GM12878 (cell line): ENCODE measurements around the gene LPIN3. TPM values are rescaled to one million over a fixed set of nuclear protein-coding genes. Genes with fewer than 3 reads are reported as not detected.

Experiments used
- ATAC-seq: fragments of 200-7000 bp; cut with Tn5 transposase; 3 replicates; pipeline ENCODE4 v1.9.1; 2020; ENCODE audit warnings: mild to moderate bottlenecking, moderate library complexity
- BruUV-seq: library from RNA; stranded (reverse); fragments of 400-500 nt; replicated peaks from 2 replicates; lab custom pipeline; 2021; lab: Mats Ljungman, UMichigan
- CTCF ChIA-PET: fragments of 300-600 bp; sonication (Branson Sonifier 250); formaldehyde crosslinking; extraction: SDS; loops from one replicate; lab custom pipeline; 2021; ENCODE audit warnings: inconsistent platforms; lab: Yijun Ruan, JAX
- POLR2A ChIA-PET: fragments of 350-600 bp; formaldehyde crosslinking; extraction: SDS; loops from one replicate; lab custom pipeline; 2021; ENCODE audit warnings: inconsistent platforms; lab: Charles Lee
- RAD21 ChIA-PET: fragments of 300-600 bp; sonication (Branson Sonifier 250); formaldehyde crosslinking; loops from one replicate; lab custom pipeline; 2023; ENCODE audit warnings: antibody characterized with exemption; ENCODE audit not compliant: unreplicated experiment; lab: Charles Lee
- SMC1A ChIA-PET: fragments of 300-600 bp; sonication (Branson Sonifier 250); formaldehyde crosslinking; loops from one replicate; lab custom pipeline; 2023; ENCODE audit not compliant: unreplicated experiment, uncharacterized antibody; lab: Charles Lee
- DNase-seq: peaks from one replicate; pipeline ENCODE4 v3.0.0-alpha.2; 2011; ENCODE audit warnings: low read depth, low spot score
- FAIRE-seq: peaks from 3 replicates; lab custom pipeline; 2011; peaks lifted over from hg19 to GRCh38; lab: Jason Lieb, UNC
- H2AFZ ChIP-seq: 2 replicates; pipeline ENCODE4 v1.6.0; 2011; ENCODE audit warnings: low read depth, low read length, control low read depth; ENCODE audit not compliant: control insufficient read depth
- H3K27ac ChIP-seq: 2 replicates; pipeline ENCODE4 v1.5.1; 2011; ENCODE audit warnings: control low read depth; ENCODE audit not compliant: control insufficient read depth, insufficient read depth
- H3K27me3 ChIP-seq, 2 experiments: replicated peaks in 1 of 2; 2 replicates each; pipeline versions ENCODE4 v1.6.0 to v1.6.1; 2011; ENCODE audit warnings: low read length in 1 of 2; ENCODE audit not compliant: control insufficient read depth in 2 of 2, insufficient read depth in 2 of 2
- H3K36me3 ChIP-seq, 2 experiments: 2 replicates each; pipeline ENCODE4 v1.5.1; 2011; ENCODE audit warnings: low read length in 1 of 2; ENCODE audit not compliant: control insufficient read depth in 2 of 2, insufficient read depth in 2 of 2
- H3K4me1 ChIP-seq: 2 replicates; pipeline ENCODE4 v1.6.1; 2011; ENCODE audit warnings: mild to moderate bottlenecking, low read length, moderate library complexity, mixed read lengths; ENCODE audit not compliant: control insufficient read depth, insufficient read depth
- H3K4me2 ChIP-seq: 2 replicates; pipeline ENCODE4 v1.6.0; 2011; ENCODE audit warnings: control low read depth; ENCODE audit not compliant: control insufficient read depth, insufficient read depth
- H3K4me3 ChIP-seq: fragments of 200-600 bp; sonication (generic); 2 replicates; pipeline ENCODE4 v1.5.1; 2016
- H3K79me2 ChIP-seq: 2 replicates; pipeline ENCODE4 v1.6.0; 2011; ENCODE audit warnings: low read length; ENCODE audit not compliant: control insufficient read depth, insufficient read depth
- H3K9ac ChIP-seq: 2 replicates; pipeline ENCODE4 v1.8.0; 2011; ENCODE audit warnings: low read length, control low read depth, mixed read lengths; ENCODE audit not compliant: control insufficient read depth, insufficient read depth
- H3K9me3 ChIP-seq: replicated peaks from 3 replicates; pipeline ENCODE4 v1.5.1; 2011; ENCODE audit warnings: mild to moderate bottlenecking, low read length; ENCODE audit not compliant: control insufficient read depth, insufficient read depth
- H4K20me1 ChIP-seq: 2 replicates; pipeline ENCODE4 v1.6.0; 2011; ENCODE audit not compliant: control insufficient read depth, insufficient read depth
- BCL11A ChIP-seq: IDR thresholded peaks from 2 replicates; pipeline ENCODE4 v1.6.1; 2011; ENCODE audit warnings: low read depth, low read length
- BMI1 ChIP-seq: fragments of 450-650 bp; IDR thresholded peaks from 2 replicates; pipeline ENCODE4 v1.6.1; 2016; ENCODE audit warnings: mild to moderate bottlenecking, moderate library complexity, borderline replicate concordance
- EGR1 ChIP-seq, 2 experiments: IDR thresholded peaks; 1 replicate in 1 of 2; 2 replicates in 1 of 2; pipeline ENCODE4 v1.6.1; 2011 to 2012; ENCODE audit warnings: low read depth in 2 of 2, low read length in 2 of 2, borderline replicate concordance in 1 of 2, mild to moderate bottlenecking in 1 of 2, moderate library complexity in 1 of 2
- EP300 ChIP-seq, 2 experiments: fragments of 150-350 bp in 1 of 2; IDR thresholded peaks; 2 replicates each; pipeline ENCODE4 v1.6.1; 2011 to 2012; ENCODE audit warnings: low read depth in 2 of 2, low read length in 2 of 2, borderline replicate concordance in 1 of 2, improper control_type of control experiment in 1 of 2, inconsistent platforms in 1 of 2; ENCODE audit not compliant: control insufficient read depth in 1 of 2
- FOXM1 ChIP-seq: IDR thresholded peaks from 2 replicates; pipeline ENCODE4 v1.6.1; 2012; ENCODE audit warnings: low read depth, mild to moderate bottlenecking, inconsistent platforms, low read length, moderate library complexity
- NBN ChIP-seq: fragments of 450-650 bp; IDR thresholded peaks from 2 replicates; pipeline ENCODE4 v1.6.1; 2016
- NFIC ChIP-seq: IDR thresholded peaks from 2 replicates; pipeline ENCODE4 v1.6.1; 2012; ENCODE audit warnings: low read depth, mild to moderate bottlenecking, inconsistent platforms, low read length, moderate library complexity
- NRF1 ChIP-seq: conservative IDR thresholded peaks from 2 replicates; pipeline ENCODE4 v1.6.1; 2011; ENCODE audit warnings: mild to moderate bottlenecking, low read depth, low read length, improper control_type of control experiment
- RBBP5 ChIP-seq: fragments of 200-600 bp; sonication (generic); conservative IDR thresholded peaks from 2 replicates; pipeline ENCODE4 v1.6.1; 2016
- RELA ChIP-seq: fragments of 450-650 bp; IDR thresholded peaks from 2 replicates; pipeline ENCODE4 v1.8.0; 2014; ENCODE audit warnings: borderline replicate concordance; ENCODE audit not compliant: partially characterized antibody
- SMAD1 ChIP-seq: fragments of 450-650 bp; IDR thresholded peaks from 2 replicates; pipeline ENCODE4 v1.6.1; 2018; ENCODE audit warnings: mild to moderate bottlenecking, low read depth; ENCODE audit not compliant: partially characterized antibody
- ZNF384 ChIP-seq: IDR thresholded peaks from 2 replicates; pipeline ENCODE4 v1.6.1; 2012; ENCODE audit warnings: low read depth, mild to moderate bottlenecking, low read length, improper control_type of control experiment, borderline replicate concordance
- ZNF622 ChIP-seq: fragments of 450-650 bp; IDR thresholded peaks from 2 replicates; pipeline ENCODE4 v1.6.1; 2017; ENCODE audit warnings: mild to moderate bottlenecking, inconsistent platforms
- ZSCAN29 ChIP-seq: fragments of 450-650 bp; IDR thresholded peaks from 2 replicates; pipeline ENCODE4 v1.6.1; 2017; ENCODE audit warnings: mild to moderate bottlenecking, moderate library complexity
- whole genome bisulfite sequencing: methylation state at CpG from one replicate; pipeline ENCODE4 v1.1.6; 2016; ENCODE audit warnings: low lambda C conversion rate; ENCODE audit not compliant: insufficient replicate concordance, insufficient coverage; ENCODE audit errors: missing lambda C conversion rate; 5-methylcytosine and 5-hydroxymethylcytosine counted together
- in situ Hi-C: fragments of 300-500 bp; cut with MboI; formaldehyde crosslinking; loops from 9 replicates; pipeline ENCODE4 v1.14.3; 2018; ENCODE audit warnings: mixed read lengths
- intact Hi-C: fragments of 100-400 bp; cut with micrococcal nuclease; formaldehyde crosslinking; loops from one replicate; pipeline ENCODE4 v1.14.2; 2022; ENCODE audit not compliant: unreplicated experiment
- polyA plus RNA-seq, 11 experiments: library from polyadenylated mRNA; depleted of rRNA in 4 of 11; unstranded in 6 of 11; stranded (reverse) in 5 of 11; fragments of >200 nt; fragmentation: Nextera tagmentation in 4 of 11; fragmentation: Illumina TruSeq in 1 of 11; extraction: Ambion mirVana in 4 of 11; extraction: Trizol in 1 of 11; gene quantifications; 1 replicate in 1 of 11; 2 replicates in 10 of 11; pipeline versions ENCODE4 v1.2.1 to v1.2.3, GENCODE V29; 2011 to 2016; ENCODE audit warnings: inconsistent platforms in 2 of 11, missing spikeins in 2 of 11, low read depth in 1 of 11
- total RNA-seq, 4 experiments: library from RNA; depleted of rRNA in 3 of 4; stranded (reverse); fragments of >200 nt in 3 of 4; fragmentation: Illumina TruSeq in 1 of 4; extraction: Trizol in 1 of 4; gene quantifications; 2 replicates each; pipeline versions ENCODE4 v1.2.1 to v1.2.3, GENCODE V29; 2013 to 2021
- TF ChIP-seq, protein P1 (sequence below): IDR thresholded peaks from 2 replicates; pipeline ENCODE4 v1.6.1; 2012; ENCODE audit warnings: low read depth, low read length, improper control_type of control experiment
- TF ChIP-seq, protein P2 (sequence below): fragments of 450-650 bp; IDR thresholded peaks from 2 replicates; pipeline ENCODE4 v1.6.1; 2014; ENCODE audit warnings: mild to moderate bottlenecking

The LPIN3 gene
- total and polyA plus RNA-seq, 10 of the 15 experiments (the other 5 are each of a cell fraction or from before 2014, with no cell fraction given), result 0.13 to 1.3 (median 0.51) TPM

DNA sequence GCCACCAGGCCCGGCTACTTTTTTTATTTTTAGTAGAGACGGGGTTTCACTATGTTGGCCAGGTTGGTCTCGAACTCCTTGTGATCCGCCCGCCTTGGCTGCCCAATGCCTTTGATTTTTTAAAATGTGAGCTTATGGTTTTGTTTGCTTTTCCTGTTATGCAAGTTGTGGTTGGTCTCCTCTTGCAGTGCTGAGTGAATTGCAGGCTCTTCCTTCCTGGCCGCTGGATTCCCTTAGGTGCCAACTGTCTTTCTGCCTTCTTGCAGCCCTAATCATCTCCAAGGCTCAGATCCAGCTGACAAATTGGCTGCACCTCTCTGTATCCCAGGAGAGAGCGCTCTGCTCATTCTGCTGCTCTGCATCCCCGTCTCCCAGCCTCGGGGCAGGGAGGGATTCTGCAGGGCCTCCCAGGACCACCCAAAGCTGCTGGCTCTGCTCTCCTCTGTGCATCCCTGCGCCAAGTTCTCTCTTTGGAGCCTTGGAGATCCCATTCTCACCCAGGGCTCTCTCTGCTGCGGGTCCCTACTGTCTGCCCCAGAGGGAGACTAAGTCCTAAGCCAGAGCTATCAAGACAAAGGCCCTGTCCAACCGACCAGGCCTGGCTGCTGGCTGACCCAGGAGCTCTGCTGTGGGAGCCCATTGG lies 40.1 kb downstream of the LPIN3 start:
- ATAC-seq (no peak), FAIRE-seq (no peak), DNase-seq (no peak)
- no peak overlapping the region for H3K27ac ChIP-seq
- ChIA-PET SMC1A (no interaction called here), POLR2A (no interaction called here), CTCF (interaction anchor here (0.6 kb wide), 1 partner anchor 16 kb away, joined by 3 read pairs; no protein-coding TSS in a partner anchor), RAD21 (no interaction called here)
- no peak overlapping the region for H3K4me2 ChIP-seq
- TF ChIP-seq ZNF384, result no peak
- no peaks in the 10 kb centered on the region for H3K4me1 ChIP-seq
- no peak overlapping the region for H3K4me3 ChIP-seq
- no peaks in the 10 kb centered on the region for H3K79me2 ChIP-seq
- H2AFZ ChIP-seq, result no peak overlapping the region
- H4K20me1 ChIP-seq, result no peaks in the 10 kb centered on the region
- 35% methylated on average over 12 of the region's 12 CpGs for WGBS
- H3K27me3 ChIP-seq, result 0 out of 4 replicates have a peak, but pooled peaks cover 0 to 1% of the 10 kb centered on the region in 2 experiments
- no peak overlapping the region for H3K9ac ChIP-seq
- H3K9me3 ChIP-seq, result no peaks in the 10 kb centered on the region
- in situ Hi-C loops (no loop called here), intact Hi-C loops (no loop called here)
- BruUV-seq, result no TSS peak
- no peaks in the 10 kb centered on the region for H3K36me3 ChIP-seq

DNA sequence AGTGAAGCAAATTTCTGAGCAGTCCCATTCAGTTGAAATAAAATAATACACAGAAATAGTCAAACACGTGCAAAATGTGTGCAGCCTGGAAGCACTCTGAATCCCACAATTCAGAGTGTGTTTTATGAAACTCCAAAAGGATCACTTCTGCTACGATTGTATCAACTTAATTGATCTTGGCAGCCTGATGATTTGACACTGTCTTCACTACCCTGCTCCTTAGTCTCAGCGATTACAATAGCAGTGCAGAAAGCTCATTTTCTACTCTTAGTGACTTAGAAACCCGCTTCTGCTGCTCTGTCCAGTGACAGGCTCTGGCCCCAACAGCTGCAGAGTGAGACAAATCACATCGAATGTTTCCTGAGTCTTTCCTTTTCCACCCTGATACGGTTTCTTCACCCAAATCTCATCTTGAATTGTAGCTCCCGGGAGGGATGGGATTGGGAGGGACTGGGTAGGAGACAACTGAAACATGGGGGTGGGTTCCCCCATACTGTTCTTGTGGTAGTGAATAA lies 42.2 kb downstream of the LPIN3 start:
- ChIA-PET RAD21 (no interaction called here), SMC1A (no interaction called here), CTCF (no interaction called here), POLR2A (no interaction called here)
- WGBS, result 43% methylated on average over 7 of the region's 7 CpGs
- H3K36me3 ChIP-seq, result no peaks in the 10 kb centered on the region
- no peak overlapping the region for H3K27ac ChIP-seq
- no peak overlapping the region for H3K9ac ChIP-seq
- no peak for FAIRE-seq
- H3K9me3 ChIP-seq, result no peaks in the 10 kb centered on the region
- 0 out of 4 replicates have a peak, but pooled peaks cover 0 to 1% of the 10 kb centered on the region in 2 experiments for H3K27me3 ChIP-seq
- H3K4me3 ChIP-seq, result no peak overlapping the region
- in situ Hi-C loops, result no loop called here
- no peak for ATAC-seq
- no peaks in the 10 kb centered on the region for H3K79me2 ChIP-seq
- DNase-seq, result no peak
- no peaks in the 10 kb centered on the region for H4K20me1 ChIP-seq
- H3K4me2 ChIP-seq, result no peak overlapping the region
- intact Hi-C loops, result no loop called here
- BruUV-seq, result no TSS peak
- H3K4me1 ChIP-seq, result no peaks in the 10 kb centered on the region
- no peak overlapping the region for H2AFZ ChIP-seq
- no peak for TF ChIP-seq NRF1
- TF ChIP-seq FOXM1, result no peak
- no peak for TF ChIP-seq ZSCAN29
- no peak for TF ChIP-seq SMAD1
- no peak for TF ChIP-seq BMI1
- no peak for TF ChIP-seq RELA
- no peak for TF ChIP-seq EP300 (IDR thresholded peaks at IDR 0.05; ENCODE audit: borderline replicate concordance in 1 of 2, control insufficient read depth in 1 of 2, low read depth in 2 of 2, low read length in 2 of 2)
- TF ChIP-seq, protein P1, sequence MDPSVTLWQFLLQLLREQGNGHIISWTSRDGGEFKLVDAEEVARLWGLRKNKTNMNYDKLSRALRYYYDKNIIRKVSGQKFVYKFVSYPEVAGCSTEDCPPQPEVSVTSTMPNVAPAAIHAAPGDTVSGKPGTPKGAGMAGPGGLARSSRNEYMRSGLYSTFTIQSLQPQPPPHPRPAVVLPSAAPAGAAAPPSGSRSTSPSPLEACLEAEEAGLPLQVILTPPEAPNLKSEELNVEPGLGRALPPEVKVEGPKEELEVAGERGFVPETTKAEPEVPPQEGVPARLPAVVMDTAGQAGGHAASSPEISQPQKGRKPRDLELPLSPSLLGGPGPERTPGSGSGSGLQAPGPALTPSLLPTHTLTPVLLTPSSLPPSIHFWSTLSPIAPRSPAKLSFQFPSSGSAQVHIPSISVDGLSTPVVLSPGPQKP, result no peak
- no peak for TF ChIP-seq RBBP5
- TF ChIP-seq NFIC, result no peak
- TF ChIP-seq ZNF622, result no peak
- TF ChIP-seq NBN, result no peak
- TF ChIP-seq, protein P2, sequence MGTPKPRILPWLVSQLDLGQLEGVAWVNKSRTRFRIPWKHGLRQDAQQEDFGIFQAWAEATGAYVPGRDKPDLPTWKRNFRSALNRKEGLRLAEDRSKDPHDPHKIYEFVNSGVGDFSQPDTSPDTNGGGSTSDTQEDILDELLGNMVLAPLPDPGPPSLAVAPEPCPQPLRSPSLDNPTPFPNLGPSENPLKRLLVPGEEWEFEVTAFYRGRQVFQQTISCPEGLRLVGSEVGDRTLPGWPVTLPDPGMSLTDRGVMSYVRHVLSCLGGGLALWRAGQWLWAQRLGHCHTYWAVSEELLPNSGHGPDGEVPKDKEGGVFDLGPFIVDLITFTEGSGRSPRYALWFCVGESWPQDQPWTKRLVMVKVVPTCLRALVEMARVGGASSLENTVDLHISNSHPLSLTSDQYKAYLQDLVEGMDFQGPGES, result no peak
- no peak for TF ChIP-seq BCL11A
- TF ChIP-seq EGR1 (IDR thresholded peaks at IDR 0.05; ENCODE audit: borderline replicate concordance in 1 of 2, low read depth in 2 of 2, low read length in 2 of 2), result no peak
